Measurements from ENCODE around the gene DPP6.
"Not testable (repeated sequence)": the region's sequence is repeated elsewhere in the genome, so short reads cannot be mapped to it uniquely, and the experiment has no call there.

The DPP6 gene

GRCh38 chr7:154072395-154073181, 20.4 kb downstream of the DPP6 start:
- not testable (repeated sequence) for DNase-seq (ENCODE audit: low read depth in 2 of 2)

GRCh38 chr7:154078523-154078922, 26.3 kb downstream of the DPP6 start:
- DNase-seq (ENCODE audit: low read depth in 2 of 2), result not testable (repeated sequence)

DNA sequence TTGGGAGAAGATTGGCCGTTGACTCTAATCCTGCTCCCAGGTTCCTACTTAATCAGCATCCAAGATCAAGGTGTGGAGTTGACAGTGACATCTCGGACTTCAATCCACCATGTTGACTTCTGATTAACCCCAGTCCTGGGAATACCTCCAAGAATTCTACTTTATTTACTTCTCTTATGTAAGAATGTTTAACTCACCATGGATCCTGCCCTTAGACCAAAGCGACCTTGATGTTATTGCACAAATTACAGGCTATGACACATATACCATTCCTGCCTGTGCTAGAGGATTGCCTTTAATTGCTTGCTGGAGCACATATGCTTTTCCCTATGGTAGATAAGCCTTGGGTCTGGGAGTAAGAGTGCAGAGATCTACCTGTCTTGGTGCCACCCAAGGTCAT, 28.1 kb downstream of the DPP6 start:
- not testable (repeated sequence) for DNase-seq (ENCODE audit: low read depth in 2 of 2)

GRCh38 chr7:154087037-154087725, 35.0 kb downstream of the DPP6 start:
- DNase-seq (ENCODE audit: low read depth in 2 of 2), result not testable (repeated sequence)

DNA sequence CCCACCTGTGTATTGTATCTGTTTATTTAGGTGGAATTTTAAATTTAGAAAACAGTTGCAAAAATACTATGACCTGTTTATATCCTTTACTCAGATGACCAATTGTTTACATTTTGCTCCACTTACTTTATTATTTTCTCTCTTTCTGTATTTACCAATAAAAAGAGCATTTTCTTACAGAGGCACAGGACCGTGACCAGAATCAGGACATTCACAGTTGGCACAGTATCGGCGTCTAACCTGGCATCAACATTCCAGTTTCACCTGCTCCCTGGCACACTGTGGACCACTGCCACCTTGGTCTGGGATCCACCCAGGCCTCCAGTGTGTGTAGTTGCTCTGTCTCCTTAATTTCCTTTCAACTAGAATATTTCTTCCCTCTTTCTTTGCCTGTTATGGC, 39.9 kb downstream of the DPP6 start:
- not testable (repeated sequence) for DNase-seq (ENCODE audit: low read depth in 2 of 2)

GRCh38 chr7:154095201-154095600, 43.0 kb downstream of the DPP6 start:
- not testable (repeated sequence) for DNase-seq (ENCODE audit: low read depth in 2 of 2)

- not testable (repeated sequence) for DNase-seq (ENCODE audit: low read depth in 2 of 2)
Observed at GRCh38 chr7:154105063-154105462, 52.9 kb downstream of the DPP6 start.

DNA sequence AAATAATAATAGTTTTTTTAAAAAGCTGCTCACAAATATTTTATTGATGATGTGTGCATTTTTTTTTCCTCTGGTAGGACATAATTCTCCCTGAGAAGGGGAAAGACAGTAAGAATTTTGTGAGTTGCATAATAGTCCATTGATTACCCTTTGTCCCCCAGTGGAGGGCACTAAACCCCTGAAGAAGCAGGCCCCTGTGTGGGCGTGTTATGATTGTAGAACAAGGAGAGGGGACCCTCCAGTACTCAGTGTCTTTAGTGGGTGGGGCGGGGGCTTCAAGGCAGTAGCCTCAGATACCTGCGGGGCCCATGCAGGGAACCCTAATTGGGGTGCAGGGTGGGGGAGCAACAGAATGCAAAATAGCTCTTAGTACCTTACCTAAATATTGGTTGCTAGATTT, 57.4 kb downstream of the DPP6 start:
- not testable (repeated sequence) for DNase-seq (ENCODE audit: low read depth in 2 of 2)

- not testable (repeated sequence) for DNase-seq (ENCODE audit: low read depth in 2 of 2)
Observed at GRCh38 chr7:154113732-154114351, 61.6 kb downstream of the DPP6 start.

DNA sequence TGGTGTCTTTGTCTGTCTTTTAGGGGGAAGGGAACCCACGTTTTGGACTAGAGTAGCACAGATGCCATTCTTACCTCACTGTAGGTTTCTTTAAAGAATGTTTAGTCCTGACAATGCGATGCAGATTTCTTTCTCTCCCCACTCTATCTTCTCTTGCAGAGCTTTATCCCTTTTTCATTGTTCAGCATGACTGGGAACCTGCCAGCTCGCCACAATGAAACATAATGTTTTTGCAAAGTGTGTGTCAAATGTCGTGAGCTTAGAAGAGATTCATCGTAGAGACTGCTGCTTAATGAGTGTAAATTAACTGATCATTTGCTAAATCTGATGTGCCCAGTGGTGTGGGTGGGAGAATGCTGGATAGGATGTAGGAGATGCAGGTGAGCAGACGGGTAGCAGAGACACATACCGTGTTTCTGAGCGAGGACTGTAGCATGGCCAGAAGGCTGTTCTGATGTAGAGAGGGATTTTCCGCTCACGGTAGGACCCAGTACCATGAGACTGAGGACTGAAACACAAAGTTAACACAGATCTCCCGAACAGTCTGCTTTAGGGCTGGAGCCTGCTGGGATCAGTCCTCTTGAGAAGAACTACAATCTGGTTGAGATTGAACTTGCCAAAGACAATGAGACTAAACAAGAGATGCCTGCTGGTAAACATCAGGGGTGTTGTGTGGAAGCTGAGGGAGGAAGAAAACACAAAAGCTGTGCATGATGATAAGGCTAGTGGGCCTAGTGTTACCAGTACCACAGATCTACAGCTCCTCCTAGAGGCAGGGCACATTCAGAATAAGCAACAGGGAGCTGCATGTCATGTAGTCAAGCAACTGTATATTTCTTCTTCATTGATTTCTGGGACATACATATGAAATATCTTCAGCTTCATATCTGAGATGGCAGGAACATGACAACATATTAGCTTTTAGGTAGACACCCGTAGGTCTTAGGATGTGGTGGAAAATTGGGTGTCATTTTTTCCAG, 65.5 kb downstream of the DPP6 start:
- not testable (repeated sequence) for DNase-seq (ENCODE audit: low read depth in 2 of 2)

GRCh38 chr7:154120825-154121224, 68.6 kb downstream of the DPP6 start:
- not testable (repeated sequence) for DNase-seq (ENCODE audit: low read depth in 2 of 2)

DNA sequence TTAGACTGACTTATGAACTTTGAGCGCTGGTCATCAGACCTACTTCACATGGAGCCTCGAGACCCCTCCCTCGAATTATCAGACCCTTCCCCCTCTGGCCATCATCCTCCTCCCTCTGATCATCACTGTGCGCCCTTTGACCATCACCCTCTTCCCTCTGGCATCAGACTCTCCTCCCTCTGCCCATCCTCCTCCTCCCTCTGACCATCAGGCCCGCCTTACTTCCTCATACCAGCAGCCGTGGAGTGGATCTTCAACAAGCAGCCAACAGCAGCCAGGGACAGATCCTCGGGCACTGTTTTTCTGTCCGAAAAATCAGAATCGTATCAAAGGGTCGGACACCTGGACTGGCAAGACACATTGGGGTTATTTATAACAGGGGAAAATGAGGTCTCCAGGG, 70.5 kb downstream of the DPP6 start:
- not testable (repeated sequence) for DNase-seq (ENCODE audit: low read depth in 2 of 2)

- not testable (repeated sequence) for DNase-seq (ENCODE audit: low read depth in 2 of 2)
Observed at GRCh38 chr7:154123397-154123796, 71.2 kb downstream of the DPP6 start.

DNA sequence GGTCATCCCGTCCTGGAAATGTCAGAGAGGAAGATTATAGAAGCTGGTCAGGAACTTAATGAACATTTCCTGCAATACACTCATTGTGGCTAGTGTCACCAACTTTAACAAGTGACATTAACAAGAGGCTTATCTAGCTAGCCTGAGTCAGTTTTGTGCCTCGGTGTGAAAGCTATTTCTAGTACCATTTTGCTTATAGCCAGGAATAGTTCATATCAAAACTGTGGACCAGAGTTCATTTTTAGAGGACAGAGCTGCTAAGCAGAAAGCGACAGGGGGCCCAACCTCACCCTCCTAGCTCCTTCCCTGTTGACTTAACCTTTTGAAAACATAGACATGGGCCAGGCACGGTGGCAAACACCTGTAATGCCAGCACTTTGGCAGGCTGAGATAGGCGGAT, 76.9 kb downstream of the DPP6 start:
- DNase-seq (ENCODE audit: low read depth in 2 of 2), result not testable (repeated sequence)

- not testable (repeated sequence) for DNase-seq (ENCODE audit: low read depth in 2 of 2)
Observed at GRCh38 chr7:154132617-154133016, 80.4 kb downstream of the DPP6 start.

DNA sequence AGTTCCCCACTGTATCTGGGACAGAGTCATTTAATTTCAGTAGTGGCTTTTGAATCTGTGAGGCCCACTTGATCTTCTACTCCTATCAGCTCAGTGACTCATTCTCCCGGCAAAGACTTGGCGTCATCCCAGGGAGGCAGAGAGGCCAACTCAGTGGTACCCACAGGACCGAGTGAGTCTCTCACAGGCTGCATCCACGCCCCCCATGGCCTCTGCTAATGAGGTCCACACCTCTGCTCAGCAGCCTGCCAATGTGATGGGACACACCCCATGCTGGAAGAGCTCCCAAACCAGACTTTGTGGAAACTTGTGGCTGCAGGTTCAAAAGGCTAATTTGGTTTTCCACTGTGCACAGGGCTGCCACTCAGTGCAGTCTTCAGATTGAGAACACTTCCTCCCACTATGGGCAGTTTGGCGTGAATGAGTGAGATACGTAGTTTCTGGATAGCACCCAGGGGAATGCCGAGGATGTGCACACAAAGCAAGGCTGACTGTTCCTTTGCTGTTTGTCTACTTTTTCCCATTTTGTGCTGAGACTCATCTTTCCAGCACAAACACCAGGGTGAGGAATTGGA, 81.6 kb downstream of the DPP6 start:
- not testable (repeated sequence) for DNase-seq (ENCODE audit: low read depth in 2 of 2)

DNA sequence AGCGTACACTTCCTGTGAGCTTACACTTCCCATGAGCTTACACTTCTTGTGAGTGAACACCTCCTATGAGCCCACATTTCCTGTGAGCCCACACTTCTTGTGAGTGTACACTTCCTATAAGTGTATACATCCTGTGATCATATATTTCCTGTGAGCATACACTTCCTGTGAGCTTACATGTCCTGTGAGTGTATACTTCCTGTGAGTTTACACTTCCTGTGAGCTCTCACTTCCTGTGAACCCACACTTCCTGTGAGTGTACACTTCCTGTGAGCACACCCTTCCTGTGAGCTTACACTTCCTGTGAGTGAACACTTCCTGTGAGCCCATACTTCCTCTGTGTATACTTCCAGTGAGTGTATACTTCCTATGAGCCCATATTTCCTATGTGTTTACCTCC, 82.5 kb downstream of the DPP6 start:
- not testable (repeated sequence) for DNase-seq (ENCODE audit: low read depth in 2 of 2)

- DNase-seq (ENCODE audit: low read depth in 2 of 2), result not testable (repeated sequence)
Observed at GRCh38 chr7:154135646-154136045, 83.4 kb downstream of the DPP6 start.

- not testable (repeated sequence) for DNase-seq (ENCODE audit: low read depth in 2 of 2)
Observed at GRCh38 chr7:154145922-154146706, 93.9 kb downstream of the DPP6 start.

GRCh38 chr7:154146707-154147038, 94.5 kb downstream of the DPP6 start:
- DNase-seq (ENCODE audit: low read depth in 2 of 2), result not testable (repeated sequence)
